Gastroesophageal sphincter (tissue), 3 donors: Measurements from ENCODE around the gene S100A4.

ENCODE experiments used
- POLR2AphosphoS5 ChIP-seq: sonication (generic); formaldehyde crosslinking; IDR thresholded peaks from one replicate; pipeline ENCODE4 v1.6.1; 2017; ENCODE audit warnings: antibody characterized with exemption
- TF ChIP-seq, protein P1 (sequence below), 4 experiments: fragments of 200-600 bp in 2 of 4; fragments of 450-650 bp in 2 of 4; sonication (generic) in 1 of 4; IDR thresholded peaks; one replicate each; pipeline ENCODE4 v1.5.1; 2017 to 2019; ENCODE audit warnings: antibody characterized with exemption in 4 of 4, mild to moderate bottlenecking in 2 of 4, moderate library complexity in 2 of 4

DNA sequence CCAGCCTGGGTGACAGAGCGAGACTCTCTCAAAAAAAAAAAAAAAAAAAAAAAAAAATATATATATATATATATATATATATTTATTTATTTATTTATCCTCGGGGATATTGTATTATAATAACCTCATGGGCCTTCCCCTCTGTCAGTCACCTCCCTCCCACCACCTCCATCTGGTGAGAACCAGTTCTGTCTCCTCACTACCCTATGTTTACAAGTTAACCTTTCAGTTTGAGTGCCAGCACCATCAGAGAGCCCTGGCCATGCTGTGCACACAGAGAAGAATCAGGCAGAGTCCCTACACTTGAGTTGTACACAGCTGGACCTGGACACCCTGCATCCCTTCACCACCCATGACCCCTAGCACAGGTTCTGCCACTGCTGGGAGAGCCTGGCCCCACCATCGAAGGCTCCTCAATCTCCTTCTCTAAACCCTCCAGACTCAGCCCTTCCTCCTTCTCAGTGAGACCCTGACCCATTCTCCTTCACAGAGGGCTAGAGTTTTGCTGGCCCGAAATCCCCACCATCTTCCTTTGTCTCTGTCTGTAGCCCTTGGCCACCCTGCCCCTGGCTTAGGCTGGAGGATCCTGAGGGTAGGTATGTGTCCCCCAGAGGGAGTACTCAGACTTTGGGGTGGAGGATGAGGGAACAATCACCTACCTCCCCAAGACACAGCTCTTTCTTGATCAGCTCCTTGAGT lies 6.1 kb downstream of the S100A4 start:
- TF ChIP-seq, protein P1, sequence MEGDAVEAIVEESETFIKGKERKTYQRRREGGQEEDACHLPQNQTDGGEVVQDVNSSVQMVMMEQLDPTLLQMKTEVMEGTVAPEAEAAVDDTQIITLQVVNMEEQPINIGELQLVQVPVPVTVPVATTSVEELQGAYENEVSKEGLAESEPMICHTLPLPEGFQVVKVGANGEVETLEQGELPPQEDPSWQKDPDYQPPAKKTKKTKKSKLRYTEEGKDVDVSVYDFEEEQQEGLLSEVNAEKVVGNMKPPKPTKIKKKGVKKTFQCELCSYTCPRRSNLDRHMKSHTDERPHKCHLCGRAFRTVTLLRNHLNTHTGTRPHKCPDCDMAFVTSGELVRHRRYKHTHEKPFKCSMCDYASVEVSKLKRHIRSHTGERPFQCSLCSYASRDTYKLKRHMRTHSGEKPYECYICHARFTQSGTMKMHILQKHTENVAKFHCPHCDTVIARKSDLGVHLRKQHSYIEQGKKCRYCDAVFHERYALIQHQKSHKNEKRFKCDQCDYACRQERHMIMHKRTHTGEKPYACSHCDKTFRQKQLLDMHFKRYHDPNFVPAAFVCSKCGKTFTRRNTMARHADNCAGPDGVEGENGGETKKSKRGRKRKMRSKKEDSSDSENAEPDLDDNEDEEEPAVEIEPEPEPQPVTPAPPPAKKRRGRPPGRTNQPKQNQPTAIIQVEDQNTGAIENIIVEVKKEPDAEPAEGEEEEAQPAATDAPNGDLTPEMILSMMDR (IDR thresholded peaks at IDR 0.05), result no peak
- TF ChIP-seq POLR2AphosphoS5, result no peak
